GM23338 (cell line): ENCODE measurements around the gene UBQLN4. TPM values are rescaled to one million over a fixed set of nuclear protein-coding genes. Genes with fewer than 3 reads are reported as not detected.
A peak's percentile ranks its signal among the peaks of the same experiment; 100 is the strongest.

Experiments used
- ATAC-seq: fragments of 200-7000 bp; cut with Tn5 transposase; 3 replicates; pipeline ENCODE4 v1.9.1; 2020
- DNase-seq: peaks from one replicate; pipeline ENCODE4 v3.0.0-alpha.2; 2015; ENCODE audit warnings: low spot score
- H2AFZ ChIP-seq: fragments of 200-600 bp; sonication (generic); 2 replicates; pipeline ENCODE4 v1.8.0; 2016; ENCODE audit warnings: antibody characterized with exemption, mild to moderate bottlenecking, moderate library complexity
- H3F3A ChIP-seq: fragments of 200-600 bp; sonication (generic); replicated peaks from 2 replicates; pipeline ENCODE4 v1.8.0; 2017; ENCODE audit warnings: antibody characterized with exemption, mixed run types, low read depth
- H3K27ac ChIP-seq: fragments of 200-600 bp; sonication (generic); 2 replicates; pipeline ENCODE4 v1.6.1; 2016; ENCODE audit warnings: low read depth
- H3K27me3 ChIP-seq: fragments of 200-600 bp; sonication (generic); 2 replicates; pipeline ENCODE4 v1.8.0; 2016; ENCODE audit warnings: mild to moderate bottlenecking, mixed run types, moderate library complexity; ENCODE audit not compliant: insufficient read depth
- H3K36me3 ChIP-seq: fragments of 200-600 bp; sonication (generic); 2 replicates; pipeline ENCODE4 v1.8.0; 2016; ENCODE audit warnings: mild to moderate bottlenecking; ENCODE audit not compliant: insufficient read depth
- H3K4me1 ChIP-seq: fragments of 200-600 bp; sonication (generic); 2 replicates; pipeline ENCODE4 v1.8.0; 2016; ENCODE audit warnings: mild to moderate bottlenecking, moderate library complexity; ENCODE audit not compliant: insufficient read depth
- H3K4me2 ChIP-seq: fragments of 200-600 bp; sonication (generic); 2 replicates; pipeline ENCODE4 v1.7.1; 2017; ENCODE audit warnings: mixed run types
- H3K4me3 ChIP-seq: fragments of 200-600 bp; sonication (generic); 2 replicates; pipeline ENCODE4 v1.6.1; 2016; ENCODE audit warnings: mixed run types
- H3K79me2 ChIP-seq: fragments of 200-600 bp; sonication (generic); replicated peaks from 2 replicates; pipeline ENCODE4 v1.8.0; 2017; ENCODE audit warnings: mild to moderate bottlenecking; ENCODE audit not compliant: insufficient read depth
- H3K9me2 ChIP-seq: fragments of 200-600 bp; sonication (generic); 2 replicates; pipeline ENCODE4 v1.8.0; 2017; ENCODE audit not compliant: insufficient read depth
- H4K20me1 ChIP-seq: fragments of 200-600 bp; sonication (generic); replicated peaks from 2 replicates; pipeline ENCODE4 v1.8.0; 2017; ENCODE audit warnings: mild to moderate bottlenecking; ENCODE audit not compliant: insufficient read depth
- H3K27ac Mint-ChIP-seq: 2 replicates; pipeline ENCODE4 v1.8.0; 2020; ENCODE audit warnings: inconsistent platforms, mild to moderate bottlenecking, moderate library complexity, mixed read lengths
- H3K27me3 Mint-ChIP-seq: 3 replicates; pipeline ENCODE4 v1.8.0; 2022; ENCODE audit warnings: low read depth, mild to moderate bottlenecking, moderate library complexity, mixed read lengths, inconsistent platforms; ENCODE audit not compliant: insufficient read depth, poor library complexity
- H3K36me3 Mint-ChIP-seq: 3 replicates; pipeline ENCODE4 v1.8.0; 2021; ENCODE audit warnings: low read depth, mild to moderate bottlenecking, inconsistent platforms, moderate library complexity, mixed read lengths
- H3K4me1 Mint-ChIP-seq: 3 replicates; pipeline ENCODE4 v1.8.0; 2020; ENCODE audit warnings: mild to moderate bottlenecking, inconsistent platforms, mixed read lengths
- H3K4me3 Mint-ChIP-seq: 3 replicates; pipeline ENCODE4 v1.8.0; 2021; ENCODE audit warnings: moderate library complexity, mild to moderate bottlenecking, inconsistent platforms, mixed read lengths
- H3K9me3 Mint-ChIP-seq: 3 replicates; pipeline ENCODE4 v1.8.0; 2020; ENCODE audit warnings: moderate library complexity, mild to moderate bottlenecking, inconsistent platforms, mixed read lengths
- CREB1 ChIP-seq: fragments of 250-450 bp; sonication (Bioruptor Pico); IDR thresholded peaks from 2 replicates; pipeline ENCODE4 v1.5.0; 2020; ENCODE audit warnings: low read depth, mild to moderate bottlenecking, moderate library complexity
- ETS1 ChIP-seq: IDR thresholded peaks from 2 replicates; pipeline ENCODE4 v1.6.1; 2016; ENCODE audit warnings: antibody characterized with exemption
- EZH2phosphoT487 ChIP-seq: fragments of 200-600 bp; sonication (generic); IDR thresholded peaks from one replicate; pipeline ENCODE4 v1.8.1; 2018; ENCODE audit warnings: antibody characterized with exemption; ENCODE audit not compliant: unreplicated experiment
- POLR2AphosphoS5 ChIP-seq: IDR thresholded peaks from 2 replicates; pipeline ENCODE4 v1.6.1; 2016; ENCODE audit warnings: antibody characterized with exemption, low read depth
- STAT1 ChIP-seq: IDR thresholded peaks from one replicate; pipeline ENCODE4 v1.6.1; 2016; ENCODE audit warnings: antibody characterized with exemption; ENCODE audit not compliant: unreplicated experiment
- ZNF331 ChIP-seq: fragments of 250-450 bp; sonication (Bioruptor Pico); IDR thresholded peaks from 2 replicates; pipeline ENCODE4 v1.5.0; 2020; ENCODE audit warnings: low read depth, mild to moderate bottlenecking, moderate library complexity
- ZNF462 ChIP-seq: fragments of 250-450 bp; sonication (Bioruptor Pico); IDR thresholded peaks from 2 replicates; pipeline ENCODE4 v1.5.0; 2020; ENCODE audit warnings: mild to moderate bottlenecking, moderate library complexity
- polyA plus RNA-seq: library from polyadenylated mRNA; unstranded; fragments of >200 nt; fragmentation: Nextera tagmentation; extraction: Ambion mirVana; gene quantifications from 2 replicates; pipeline ENCODE4 v1.2.1, GENCODE V29; 2016
- total RNA-seq: library from RNA; depleted of rRNA; stranded (reverse); fragments of >200 nt; shearing (Covaris generic); gene quantifications from 2 replicates; pipeline ENCODE4 v1.2.3, GENCODE V29; 2014

Gene UBQLN4
- total and polyA plus RNA-seq, 2 experiments from 2014 or later: 10.0 to 30.5 TPM

- TF ChIP-seq ZNF462 (CRISPR knock-in tag): no peak
- no peak for TF ChIP-seq ETS1
- TF ChIP-seq POLR2AphosphoS5: no peak
- TF ChIP-seq CREB1 (CRISPR knock-in tag): no peak
- TF ChIP-seq STAT1: no peak
- TF ChIP-seq EZH2phosphoT487: no peak
- TF ChIP-seq ZNF331 (CRISPR knock-in tag): no peak
Measured at GRCh38 chr1:156009404-156009803, 44.2 kb downstream of the UBQLN4 start (continued).

GRCh38 chr1:156006666-156007376 lies 46.8 kb downstream of the UBQLN4 start:
- Mint-ChIP-seq H3K9me3 (no peaks in the 10 kb centered on the region; the same call in 2 of the 3 replicates), H3K4me3 (no peak overlapping the region), H3K27ac (0 out of 2 replicates have a peak overlapping the region, but pooled peaks have one; percentile 52), H3K36me3 (peaks cover 32% of the 10 kb centered on the region), H3K4me1 (peaks cover 6% of the 10 kb centered on the region), H3K27me3 (peaks cover 5% of the 10 kb centered on the region)
- H3K27ac ChIP-seq: 0 out of 2 replicates have a peak overlapping the region, but pooled peaks have one; percentile 66
- peaks cover 23% of the 10 kb centered on the region; the same call in 1 of the 2 replicates for H3F3A ChIP-seq
- no peak overlapping the region for H2AFZ ChIP-seq
- DNase-seq (peak; percentile 49), ATAC-seq (peak; percentile 46)
- H3K9me2 ChIP-seq: no peaks in the 10 kb centered on the region
- H3K4me1 ChIP-seq: no peaks in the 10 kb centered on the region
- H3K36me3 ChIP-seq: peaks cover 23% of the 10 kb centered on the region
- no peaks in the 10 kb centered on the region for H3K27me3 ChIP-seq
- 0 out of 2 replicates have a peak, but pooled peaks cover 2% of the 10 kb centered on the region for H3K79me2 ChIP-seq
- no peak overlapping the region for H3K4me3 ChIP-seq
- no peak overlapping the region for H3K4me2 ChIP-seq
- peaks cover 5% of the 10 kb centered on the region for H4K20me1 ChIP-seq
- no peak for TF ChIP-seq EZH2phosphoT487
- no peak for TF ChIP-seq ZNF462 (CRISPR knock-in tag)
- TF ChIP-seq CREB1 (CRISPR knock-in tag): no peak
- no peak for TF ChIP-seq ZNF331 (CRISPR knock-in tag)
